Lower lobe of right lung (tissue), 2 donors: ENCODE measurements around the gene FUBP1. TPM values are rescaled to one million over a fixed set of nuclear protein-coding genes. Genes with fewer than 3 reads are reported as not detected.

Source experiments
- ATAC-seq, 2 donors: fragments of 200-7000 bp; cut with Tn5 transposase; one replicate each; pipeline ENCODE4 v1.9.1; 2020 to 2022; ENCODE audit warnings: mild to moderate bottlenecking in 2 of 2, moderate library complexity in 2 of 2
- DNase-seq: peaks from one replicate; pipeline ENCODE4 v3.0.0-alpha.2; 2020
- H3K27ac ChIP-seq: fragments of 200-600 bp; one replicate; pipeline ENCODE4 v1.8.0; 2022
- H3K27me3 ChIP-seq: fragments of 200-600 bp; one replicate; pipeline ENCODE4 v1.8.0; 2022; ENCODE audit warnings: low read depth
- H3K36me3 ChIP-seq: fragments of 200-600 bp; one replicate; pipeline ENCODE4 v1.8.0; 2022; ENCODE audit warnings: mild to moderate bottlenecking
- H3K4me1 ChIP-seq: fragments of 200-600 bp; one replicate; pipeline ENCODE4 v1.8.0; 2022
- H3K4me3 ChIP-seq: fragments of 200-600 bp; one replicate; pipeline ENCODE4 v1.8.0; 2022; ENCODE audit warnings: mild to moderate bottlenecking
- H3K9me3 ChIP-seq: fragments of 200-600 bp; one replicate; pipeline ENCODE4 v1.8.0; 2022
- CTCF ChIP-seq: fragments of 200-600 bp; IDR thresholded peaks from one replicate; pipeline ENCODE4 v1.8.0; 2022; ENCODE audit warnings: antibody characterized with exemption, mild to moderate bottlenecking
- intact Hi-C: fragments of 100-400 bp; cut with DNase I; formaldehyde crosslinking; loops from one replicate; pipeline ENCODE4 v1.11.0; 2022
- total RNA-seq: library from RNA; stranded (reverse); fragmentation: NEBNext Ultra II Directional; extraction: Animal tissue kit (Norgen Biotek cat#: 25700); gene quantifications from one replicate; pipeline ENCODE4 v1.2.1, GENCODE V29; 2021
- donor health status: DM: no; HTN: yes; CAD: no; lungs with severe emphysema.

Gene FUBP1
- total RNA-seq, 1 donor from 2014 or later, result 96.6 TPM

- ATAC-seq, result no peak
- no peaks in the 10 kb centered on the region for H3K9me3 ChIP-seq
- H3K4me3 ChIP-seq, result peak overlapping the region; percentile 76
- intact Hi-C loops, result no loop called here
- TF ChIP-seq CTCF, result no peak
- H3K36me3 ChIP-seq, result peaks cover under 1% of the 10 kb centered on the region
- no peak for DNase-seq
- H3K4me1 ChIP-seq, result peaks cover 49% of the 10 kb centered on the region
- no peak overlapping the region for H3K27ac ChIP-seq
- no peaks in the 10 kb centered on the region for H3K27me3 ChIP-seq
Observed at GRCh38 chr1:77976433-77977076, 2.3 kb downstream of the FUBP1 start.

- intact Hi-C loops, result no loop called here
- Histone ChIP-seq H3K4me3 (peak overlapping the region; percentile 76), H3K36me3 (peaks cover 3% of the 10 kb centered on the region), H3K4me1 (peaks cover 49% of the 10 kb centered on the region), H3K27me3 (no peaks in the 10 kb centered on the region), H3K9me3 (no peaks in the 10 kb centered on the region), H3K27ac (no peak overlapping the region)
- DNase-seq (no peak), ATAC-seq (no peak)
- TF ChIP-seq CTCF, result no peak
Observed at GRCh38 chr1:77975907-77976306, 3.0 kb downstream of the FUBP1 start.

DNA sequence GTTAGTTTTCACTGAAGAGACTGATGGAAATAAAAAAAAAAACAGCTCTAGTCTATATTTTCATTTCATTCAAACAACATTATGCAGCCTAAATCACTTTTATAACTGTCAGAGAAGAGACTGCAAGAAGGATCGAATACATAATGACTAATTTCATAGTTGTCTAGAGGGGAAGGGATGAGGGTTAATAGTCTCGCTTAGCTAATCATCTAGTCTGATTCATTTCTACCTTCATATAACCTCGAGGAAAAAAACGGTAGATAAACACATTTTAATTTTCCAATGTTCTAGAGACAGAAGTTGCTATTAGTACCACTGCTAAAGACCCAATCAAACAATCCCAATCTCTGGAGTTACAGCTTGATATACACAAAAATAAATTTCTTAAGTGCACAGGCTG, 3.5 kb downstream of the FUBP1 start:
- Histone ChIP-seq H3K4me1 (peaks cover 49% of the 10 kb centered on the region), H3K27ac (no peak overlapping the region), H3K9me3 (no peaks in the 10 kb centered on the region), H3K27me3 (no peaks in the 10 kb centered on the region), H3K4me3 (peak overlapping the region; percentile 76), H3K36me3 (peaks cover 3% of the 10 kb centered on the region)
- DNase-seq (no peak), ATAC-seq (no peak)
- TF ChIP-seq CTCF, result no peak
- intact Hi-C loops, result no loop called here

DNA sequence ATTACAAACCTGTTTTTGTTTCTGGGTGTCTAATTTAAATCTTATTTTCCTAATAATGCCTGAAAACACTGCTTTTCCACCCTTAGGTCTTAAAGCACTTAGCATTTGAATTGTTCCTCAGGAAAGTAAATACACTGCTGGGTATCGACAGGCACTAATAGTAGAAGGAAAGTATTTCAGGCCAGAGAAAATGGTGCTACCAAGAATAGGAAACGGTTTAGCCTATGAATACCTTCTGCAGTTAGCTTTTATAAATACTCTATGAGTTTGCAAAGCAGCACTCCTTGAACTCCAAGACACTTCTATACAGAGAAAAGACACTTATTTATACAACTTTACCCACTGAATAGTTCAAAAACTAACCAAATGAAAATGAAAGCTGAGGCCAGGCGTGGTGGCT, 6.8 kb downstream of the FUBP1 start:
- no peak for TF ChIP-seq CTCF
- intact Hi-C loops, result no loop called here
- H3K27ac ChIP-seq, result no peak overlapping the region
- H3K9me3 ChIP-seq, result no peaks in the 10 kb centered on the region
- ATAC-seq (no peak), DNase-seq (no peak)
- H3K27me3 ChIP-seq, result no peaks in the 10 kb centered on the region
- peaks cover 61% of the 10 kb centered on the region for H3K4me1 ChIP-seq
- H3K4me3 ChIP-seq, result no peak overlapping the region
- H3K36me3 ChIP-seq, result peaks cover 32% of the 10 kb centered on the region

GRCh38 chr1:77970192-77970591, 8.7 kb downstream of the FUBP1 start:
- intact Hi-C loops, result no loop called here
- H3K4me3 ChIP-seq, result no peak overlapping the region
- H3K27ac ChIP-seq, result no peak overlapping the region
- H3K9me3 ChIP-seq, result no peaks in the 10 kb centered on the region
- H3K27me3 ChIP-seq, result no peaks in the 10 kb centered on the region
- ATAC-seq (no peak), DNase-seq (no peak)
- peaks cover 51% of the 10 kb centered on the region for H3K36me3 ChIP-seq
- H3K4me1 ChIP-seq, result peaks cover 43% of the 10 kb centered on the region
- TF ChIP-seq CTCF, result no peak
